Globus pallidus (tissue), 1 donor: ENCODE results near the gene IQCN.

Source experiments
- DNase-seq: peaks from one replicate; pipeline ENCODE4 v3.0.0-alpha.2; 2015; ENCODE audit warnings: low spot score

IQCN gene

GRCh38 chr19:18264137-18264854 is 10.0 kb downstream of the IQCN start:
- no peak for DNase-seq

DNA sequence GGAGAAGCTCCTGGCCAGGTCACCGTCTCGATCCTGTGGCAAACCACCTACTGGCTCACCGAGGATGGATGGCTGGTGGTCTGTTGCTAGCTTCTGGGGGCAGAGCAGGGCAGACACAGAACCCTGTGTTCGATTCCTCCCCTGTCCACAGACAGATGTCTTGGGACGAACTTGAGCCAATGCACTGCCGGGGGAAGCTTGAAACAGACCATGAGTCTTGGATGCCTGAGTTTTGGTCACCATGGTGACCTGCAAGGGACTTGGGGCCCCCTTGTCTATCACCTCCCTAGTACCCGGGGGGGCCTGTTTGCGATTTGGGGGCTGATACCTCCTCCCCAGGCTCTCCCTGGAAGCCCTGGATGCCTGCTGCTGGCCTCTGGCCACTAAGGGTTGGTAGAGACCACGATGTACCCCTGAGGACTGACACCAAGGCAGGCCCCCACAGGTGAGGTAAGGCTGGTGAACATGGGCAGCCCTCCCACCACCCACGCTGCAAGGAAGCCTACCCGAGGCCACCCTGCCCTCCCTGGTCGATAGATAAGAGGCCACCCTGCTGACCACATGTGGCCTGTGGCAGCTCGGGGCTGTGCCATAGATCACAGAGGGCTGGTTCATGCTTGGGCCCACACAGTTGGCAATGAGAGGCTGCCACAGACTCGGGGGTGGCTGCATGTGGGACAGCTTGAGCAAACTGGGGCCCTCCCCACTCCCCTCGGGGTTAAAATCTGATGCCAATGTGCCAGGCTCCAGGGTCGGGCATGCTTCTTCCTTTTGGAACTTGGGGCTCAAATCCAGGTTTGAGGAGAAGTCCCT is 10.7 kb downstream of the IQCN start:
- DNase-seq: no peak

- no peak for DNase-seq
Measured at GRCh38 chr19:18262917-18263316, 11.3 kb downstream of the IQCN start.

GRCh38 chr19:18262144-18262543 is 12.1 kb downstream of the IQCN start:
- DNase-seq: no peak

GRCh38 chr19:18261474-18261873 is 12.8 kb downstream of the IQCN start:
- no peak for DNase-seq

DNA sequence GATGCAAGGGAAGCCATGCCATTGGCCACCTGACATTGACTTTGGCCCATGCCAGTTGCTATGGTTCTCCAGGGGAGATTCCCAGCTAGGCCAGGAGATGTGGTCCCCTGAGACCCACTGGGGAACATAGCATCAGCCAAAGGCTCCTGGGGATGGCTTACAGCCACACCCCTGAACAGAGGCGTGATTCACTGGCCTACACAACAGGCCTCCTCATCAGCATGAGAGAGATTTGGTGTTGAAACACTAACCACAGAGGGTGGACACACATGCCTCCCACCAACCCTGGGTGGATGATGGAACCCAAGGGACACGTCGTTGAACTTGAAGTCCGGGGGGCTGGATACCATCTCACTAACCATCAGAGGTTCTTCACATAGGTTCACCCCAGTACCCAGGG is 14.4 kb downstream of the IQCN start:
- DNase-seq: no peak

- DNase-seq: no peak
Measured at GRCh38 chr19:18257503-18258470, 16.5 kb downstream of the IQCN start.

- DNase-seq: no peak
Measured at GRCh38 chr19:18254546-18255503, 19.4 kb downstream of the IQCN start.

DNA sequence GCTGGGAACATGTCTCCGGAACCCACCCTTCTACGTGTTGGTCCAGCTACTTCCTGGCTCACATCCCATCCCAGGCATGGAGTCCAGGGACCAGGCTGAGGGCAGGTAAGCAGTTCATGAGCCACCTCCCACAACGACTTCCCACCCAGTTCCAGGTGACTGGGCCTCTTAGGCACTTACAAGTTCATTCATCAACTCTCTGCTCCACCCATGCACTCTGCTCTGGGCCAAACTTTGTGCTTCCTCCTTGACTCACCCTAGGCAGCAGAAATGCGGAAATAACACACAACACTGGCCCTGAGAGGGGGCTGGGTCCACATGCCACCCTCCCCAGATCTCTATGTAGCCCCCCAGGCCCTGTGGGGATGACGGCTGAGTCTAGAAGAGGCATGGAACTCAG is 20.5 kb downstream of the IQCN start:
- no peak for DNase-seq

GRCh38 chr19:18253130-18253529 is 21.1 kb downstream of the IQCN start:
- no peak for DNase-seq

GRCh38 chr19:18252370-18252717 is 21.9 kb downstream of the IQCN start:
- no peak for DNase-seq

DNA sequence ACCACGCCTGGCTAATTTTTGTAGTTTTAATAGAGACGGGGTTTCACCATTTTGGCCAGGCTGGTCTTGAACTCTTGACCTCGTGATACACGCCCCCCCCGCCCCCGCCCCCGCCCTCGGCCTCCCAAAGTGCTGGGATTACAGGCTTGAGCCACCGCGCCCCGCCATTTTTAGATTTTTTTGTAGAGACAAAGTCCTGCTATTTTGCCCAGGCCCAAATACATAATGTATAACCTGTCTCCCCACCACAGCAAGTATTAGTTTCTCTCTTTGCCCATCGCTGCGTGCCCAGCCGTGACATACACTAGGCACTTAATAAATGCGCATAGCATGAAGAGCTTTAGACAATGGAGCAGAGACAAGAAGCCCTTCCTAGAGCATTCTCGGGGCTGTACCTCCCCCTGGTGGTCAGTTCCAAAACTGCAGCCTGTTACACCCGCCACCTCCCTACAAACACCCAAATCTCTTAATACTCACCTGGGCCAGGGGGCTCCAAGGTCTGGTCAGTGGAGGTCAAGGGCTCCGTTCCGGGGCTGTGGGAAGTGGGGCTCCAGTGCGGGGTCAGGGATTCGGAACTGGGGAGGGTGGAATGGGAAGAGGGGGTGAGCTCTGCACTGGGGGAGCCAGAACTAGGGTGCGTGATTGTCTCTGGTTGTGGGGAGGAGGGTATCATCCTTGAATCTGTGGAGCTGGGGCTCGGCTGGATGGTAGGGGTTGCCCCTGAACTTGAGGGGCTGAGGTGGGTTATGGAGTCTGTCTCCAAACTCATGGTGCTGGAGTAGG is 22.5 kb downstream of the IQCN start:
- DNase-seq: peak; percentile 58

- DNase-seq: no peak
Measured at GRCh38 chr19:18249834-18250233, 24.4 kb downstream of the IQCN start.

- no peak for DNase-seq
Measured at GRCh38 chr19:18245297-18245696, 29.0 kb downstream of the IQCN start.

- DNase-seq: no peak
Measured at GRCh38 chr19:18239303-18239702, 34.9 kb downstream of the IQCN start.

GRCh38 chr19:18234194-18234593 is 40.1 kb downstream of the IQCN start:
- DNase-seq: no peak

GRCh38 chr19:18233224-18233825 is 40.9 kb downstream of the IQCN start:
- no peak for DNase-seq

- DNase-seq: no peak
Measured at GRCh38 chr19:18232540-18233223, 41.6 kb downstream of the IQCN start.

GRCh38 chr19:18231775-18232174 is 42.5 kb downstream of the IQCN start:
- DNase-seq: no peak
